OCI-LY1 (cell line): ENCODE results near the gene GASK1A.

Experiments used
- H2AFZ ChIP-seq: fragments of 200-600 bp; sonication (generic), shearing (Covaris generic); 2 replicates; pipeline ENCODE4 v1.6.0; 2014; ENCODE audit warnings: antibody characterized with exemption, mild to moderate bottlenecking, low read length
- H3F3A ChIP-seq: fragments of 200-600 bp; sonication (generic), shearing (Covaris generic); 2 replicates; pipeline ENCODE4 v1.6.0; 2014; ENCODE audit warnings: mild to moderate bottlenecking, antibody characterized with exemption, low read length, moderate library complexity; ENCODE audit not compliant: insufficient read depth
- H3K27ac ChIP-seq: fragments of 200-600 bp; sonication (generic); 2 replicates; pipeline ENCODE4 v1.5.1; 2014; ENCODE audit warnings: low read length, mixed run types, mild to moderate bottlenecking, low read depth; ENCODE audit not compliant: poor library complexity, severe bottlenecking
- H3K27me3 ChIP-seq: fragments of 200-600 bp; sonication (generic); 2 replicates; pipeline ENCODE4 v1.6.0; 2014; ENCODE audit warnings: antibody characterized with exemption, mild to moderate bottlenecking, low read length, moderate library complexity; ENCODE audit not compliant: insufficient read depth
- H3K36me3 ChIP-seq: fragments of 200-600 bp; sonication (generic); 2 replicates; pipeline ENCODE4 v1.6.1; 2014; ENCODE audit warnings: mild to moderate bottlenecking, antibody characterized with exemption, low read length, moderate library complexity, mixed read lengths; ENCODE audit not compliant: insufficient read depth
- H3K4me1 ChIP-seq: fragments of 200-600 bp; sonication (generic); 2 replicates; pipeline ENCODE4 v1.5.1; 2014; ENCODE audit warnings: mild to moderate bottlenecking, low read length, moderate library complexity; ENCODE audit not compliant: insufficient read depth, severe bottlenecking
- H3K4me2 ChIP-seq: fragments of 200-600 bp; sonication (generic), shearing (Covaris generic); 2 replicates; pipeline ENCODE4 v1.6.1; 2014; ENCODE audit warnings: low read length
- H3K4me3 ChIP-seq: fragments of 200-600 bp; sonication (generic); 2 replicates; pipeline ENCODE4 v1.5.1; 2014; ENCODE audit warnings: low read length, low read depth, mild to moderate bottlenecking, mixed read lengths; ENCODE audit not compliant: poor library complexity, severe bottlenecking
- H3K79me2 ChIP-seq: fragments of 200-600 bp; shearing (Covaris generic); 2 replicates; pipeline ENCODE4 v1.6.1; 2016; ENCODE audit warnings: mixed run types, low read length, mixed read lengths; ENCODE audit not compliant: insufficient read depth
- H3K9ac ChIP-seq: fragments of 200-600 bp; sonication (generic), shearing (Covaris generic); 2 replicates; pipeline ENCODE4 v1.6.1; 2014; ENCODE audit warnings: mild to moderate bottlenecking, low read length, mixed read lengths
- H3K9me2 ChIP-seq: fragments of 200-600 bp; sonication (generic), shearing (Covaris generic); 2 replicates; pipeline ENCODE4 v1.6.1; 2014; ENCODE audit warnings: low read depth, mild to moderate bottlenecking, low read length, mixed read lengths
- H3K9me3 ChIP-seq: fragments of 200-600 bp; shearing (Covaris generic); 2 replicates; pipeline ENCODE4 v1.6.1; 2014; ENCODE audit warnings: low read length, mixed read lengths
- H4K20me1 ChIP-seq: fragments of 200-600 bp; sonication (generic), shearing (Covaris generic); 2 replicates; pipeline ENCODE4 v1.6.0; 2016; ENCODE audit warnings: mild to moderate bottlenecking, low read length; ENCODE audit not compliant: insufficient read depth
- CTCF ChIP-seq: fragments of 200-600 bp; sonication (generic), shearing (Covaris generic); IDR thresholded peaks from 2 replicates; pipeline ENCODE4 v1.5.1; 2017; ENCODE audit warnings: mild to moderate bottlenecking, antibody characterized with exemption, low read length, moderate library complexity, mixed read lengths
- EZH2 ChIP-seq: fragments of 200-600 bp; sonication (generic), shearing (Covaris generic); IDR thresholded peaks from 2 replicates; pipeline ENCODE4 v1.8.0; 2017; ENCODE audit warnings: borderline replicate concordance, mixed run types, mild to moderate bottlenecking, antibody characterized with exemption, low read length, moderate library complexity, mixed read lengths

GASK1A gene

GRCh38 chr3:43102773-43103480, 123.8 kb downstream of the GASK1A start:
- Histone ChIP-seq H3K9me3 (no peaks in the 10 kb centered on the region), H3K4me1 (no peaks in the 10 kb centered on the region), H3F3A (no peaks in the 10 kb centered on the region), H3K27ac (no peak overlapping the region), H3K4me3 (no peak overlapping the region), H3K9ac (no peak overlapping the region), H3K27me3 (no peaks in the 10 kb centered on the region), H3K9me2 (no peaks in the 10 kb centered on the region), H3K79me2 (no peaks in the 10 kb centered on the region), H3K4me2 (no peak overlapping the region), H3K36me3 (no peaks in the 10 kb centered on the region), H2AFZ (no peak overlapping the region), H4K20me1 (no peaks in the 10 kb centered on the region)
- TF ChIP-seq CTCF (no peak), EZH2 (no peak)

DNA sequence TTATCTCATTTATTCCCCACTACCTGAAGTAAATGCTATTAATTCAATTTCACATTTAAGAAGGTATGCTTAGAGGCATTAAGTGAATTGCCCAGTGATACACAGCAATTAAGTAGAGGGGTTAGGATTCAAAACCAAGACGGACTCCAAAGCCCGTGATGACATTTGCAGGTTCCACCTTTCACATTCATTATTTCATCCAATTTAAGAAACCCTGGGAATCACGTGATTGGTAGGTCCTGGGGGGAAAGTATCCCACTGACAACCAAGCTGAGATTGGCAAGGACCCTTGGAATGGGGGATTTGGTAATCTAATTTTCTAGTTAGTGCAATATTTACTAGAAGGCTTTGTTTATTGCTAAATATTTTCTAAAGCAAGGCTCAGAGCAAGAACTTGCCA, 124.9 kb downstream of the GASK1A start:
- Histone ChIP-seq H3F3A (no peaks in the 10 kb centered on the region), H3K9me3 (no peaks in the 10 kb centered on the region), H3K9ac (no peak overlapping the region), H3K4me1 (no peaks in the 10 kb centered on the region), H3K4me2 (no peak overlapping the region), H3K27me3 (no peaks in the 10 kb centered on the region), H3K79me2 (no peaks in the 10 kb centered on the region), H3K9me2 (no peaks in the 10 kb centered on the region), H4K20me1 (no peaks in the 10 kb centered on the region), H2AFZ (no peak overlapping the region), H3K4me3 (no peak overlapping the region), H3K36me3 (no peaks in the 10 kb centered on the region), H3K27ac (no peak overlapping the region)
- TF ChIP-seq CTCF: no peak
- no peak for TF ChIP-seq EZH2

- Histone ChIP-seq H3K9ac (no peak overlapping the region), H3K4me2 (no peak overlapping the region), H3K9me3 (no peaks in the 10 kb centered on the region), H3K79me2 (no peaks in the 10 kb centered on the region), H3K36me3 (no peaks in the 10 kb centered on the region), H3K27me3 (no peaks in the 10 kb centered on the region), H3K4me1 (no peaks in the 10 kb centered on the region), H2AFZ (no peak overlapping the region), H4K20me1 (no peaks in the 10 kb centered on the region), H3F3A (no peaks in the 10 kb centered on the region), H3K9me2 (no peaks in the 10 kb centered on the region), H3K27ac (no peak overlapping the region), H3K4me3 (no peak overlapping the region)
- no peak for TF ChIP-seq EZH2
These were observed 125.8 kb downstream of the GASK1A start for GRCh38 chr3:43104660-43105595.
